ENCODE results near the gene SLC25A42.
"Not testable (repeated sequence)": the region's sequence is repeated elsewhere in the genome, so short reads cannot be mapped to it uniquely, and the experiment has no call there.

SLC25A42 gene

DNA sequence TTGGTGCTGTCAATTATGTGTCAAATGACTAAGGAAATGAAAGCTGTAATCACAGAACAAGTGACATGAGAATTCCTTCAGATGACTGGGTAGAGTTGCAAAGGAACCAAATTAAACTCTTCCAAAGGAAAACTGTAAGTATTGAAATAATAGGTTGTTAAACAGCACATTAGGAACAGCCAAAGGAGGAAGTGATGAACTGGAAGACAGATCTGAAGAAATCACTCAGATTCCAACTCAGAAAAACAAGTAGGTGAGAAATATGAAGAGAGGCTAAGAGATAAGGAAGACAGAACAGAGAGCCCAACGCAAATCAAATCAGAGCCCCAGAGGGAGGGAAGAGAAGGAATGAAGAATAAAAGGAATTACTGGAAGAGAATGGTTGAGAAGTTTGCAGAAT, 59.1 kb downstream of the SLC25A42 start:
- no peak overlapping the region for H3K4me3 ChIP-seq (ENCODE audit: low read length)
- TF ChIP-seq, protein P1, sequence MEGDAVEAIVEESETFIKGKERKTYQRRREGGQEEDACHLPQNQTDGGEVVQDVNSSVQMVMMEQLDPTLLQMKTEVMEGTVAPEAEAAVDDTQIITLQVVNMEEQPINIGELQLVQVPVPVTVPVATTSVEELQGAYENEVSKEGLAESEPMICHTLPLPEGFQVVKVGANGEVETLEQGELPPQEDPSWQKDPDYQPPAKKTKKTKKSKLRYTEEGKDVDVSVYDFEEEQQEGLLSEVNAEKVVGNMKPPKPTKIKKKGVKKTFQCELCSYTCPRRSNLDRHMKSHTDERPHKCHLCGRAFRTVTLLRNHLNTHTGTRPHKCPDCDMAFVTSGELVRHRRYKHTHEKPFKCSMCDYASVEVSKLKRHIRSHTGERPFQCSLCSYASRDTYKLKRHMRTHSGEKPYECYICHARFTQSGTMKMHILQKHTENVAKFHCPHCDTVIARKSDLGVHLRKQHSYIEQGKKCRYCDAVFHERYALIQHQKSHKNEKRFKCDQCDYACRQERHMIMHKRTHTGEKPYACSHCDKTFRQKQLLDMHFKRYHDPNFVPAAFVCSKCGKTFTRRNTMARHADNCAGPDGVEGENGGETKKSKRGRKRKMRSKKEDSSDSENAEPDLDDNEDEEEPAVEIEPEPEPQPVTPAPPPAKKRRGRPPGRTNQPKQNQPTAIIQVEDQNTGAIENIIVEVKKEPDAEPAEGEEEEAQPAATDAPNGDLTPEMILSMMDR (IDR thresholded peaks at IDR 0.05; ENCODE audit: insufficient read depth, low read depth, low read length, missing control alignments): no peak
- no peak for DNase-seq (ENCODE audit: low read depth)

DNA sequence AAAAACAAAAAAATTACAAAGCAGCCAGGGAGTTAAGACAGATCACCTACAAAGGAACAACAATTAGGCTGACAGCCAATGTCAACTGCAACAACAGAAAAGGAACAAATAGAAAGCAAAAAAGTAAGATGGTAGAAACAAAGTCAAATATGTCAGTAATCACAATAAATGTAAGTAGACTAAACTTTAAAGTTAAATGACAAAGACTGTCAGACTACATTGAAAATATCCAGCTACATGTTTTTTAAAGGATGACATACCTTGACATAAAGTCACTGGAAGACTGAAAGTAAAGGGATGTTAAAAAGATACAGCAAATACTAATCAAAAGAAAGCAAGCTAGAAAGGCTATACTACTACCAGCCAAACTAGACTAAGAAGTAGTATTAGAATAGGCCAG, 59.6 kb downstream of the SLC25A42 start:
- TF ChIP-seq, protein P1 (IDR thresholded peaks at IDR 0.05; ENCODE audit: insufficient read depth, low read depth, low read length, missing control alignments): no peak
- DNase-seq (ENCODE audit: low read depth): no peak
- no peak overlapping the region for H3K4me3 ChIP-seq (ENCODE audit: low read length)

DNA sequence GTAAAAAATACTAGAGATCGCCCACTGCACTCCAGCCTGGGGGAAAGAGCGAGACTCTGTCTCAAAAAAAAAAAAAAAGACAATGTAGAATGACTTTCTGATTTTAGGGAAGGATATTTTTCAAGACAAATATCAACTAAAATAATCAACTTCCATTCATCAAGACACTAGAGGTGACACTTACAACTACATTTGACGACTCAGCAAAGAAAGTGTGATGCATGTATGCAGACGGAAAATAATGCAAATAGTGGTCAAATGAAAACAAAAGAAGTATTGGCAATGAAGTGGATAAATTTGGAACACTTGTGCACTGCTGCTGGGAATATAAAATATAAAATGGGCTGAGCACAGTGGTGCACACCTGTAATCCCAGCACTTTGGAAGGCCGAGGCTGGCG, 62.3 kb downstream of the SLC25A42 start:
- no peak for DNase-seq (ENCODE audit: low read depth)
- H3K4me3 ChIP-seq (ENCODE audit: low read length): no peak overlapping the region
- TF ChIP-seq, protein P1 (IDR thresholded peaks at IDR 0.05; ENCODE audit: insufficient read depth, low read depth, low read length, missing control alignments): no peak

DNA sequence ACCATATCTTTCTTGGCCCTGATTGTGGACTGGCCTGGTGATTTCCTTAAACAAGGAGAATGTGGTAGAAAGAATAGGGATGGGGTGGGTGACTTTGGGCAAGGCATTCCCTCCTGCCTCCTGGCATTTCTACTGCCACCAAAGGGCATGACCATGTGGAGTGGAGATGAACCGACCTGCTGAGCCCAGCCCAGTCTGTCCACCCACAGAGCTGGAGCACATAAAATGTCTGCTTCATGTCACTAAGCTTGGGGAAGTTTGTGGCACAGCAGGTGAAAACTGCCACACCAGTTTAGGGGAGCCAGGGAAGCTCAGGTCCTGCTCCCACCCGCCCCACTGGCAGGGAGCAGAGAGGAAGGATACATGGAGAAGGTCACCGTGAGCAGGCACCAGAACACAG, 68.2 kb downstream of the SLC25A42 start:
- no peak for DNase-seq (ENCODE audit: low read depth)
- H3K4me3 ChIP-seq (ENCODE audit: low read length): no peak overlapping the region
- TF ChIP-seq, protein P1 (IDR thresholded peaks at IDR 0.05; ENCODE audit: insufficient read depth, low read depth, low read length, missing control alignments): no peak

DNA sequence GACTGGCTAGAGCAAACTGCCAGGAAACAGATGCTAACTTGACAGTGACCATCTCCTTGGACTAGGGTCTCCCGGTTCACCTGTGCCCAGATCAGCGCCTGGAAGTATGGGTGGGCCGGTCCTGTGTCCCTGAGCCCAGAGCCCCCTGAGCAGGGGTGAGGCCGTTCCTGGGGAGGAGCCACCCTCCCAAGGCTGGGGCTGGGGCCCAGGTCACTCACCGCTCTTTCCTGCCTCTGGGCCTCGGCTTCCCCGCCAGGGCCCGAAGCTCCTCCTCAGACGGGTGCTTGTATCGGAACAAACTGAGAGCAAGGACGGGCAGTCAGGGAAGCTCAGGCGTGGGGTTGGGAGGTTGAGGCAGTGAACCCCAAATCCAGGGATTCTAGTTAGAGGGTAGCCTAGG, 69.1 kb downstream of the SLC25A42 start:
- H3K4me3 ChIP-seq (ENCODE audit: low read length): no peak overlapping the region
- TF ChIP-seq, protein P1 (IDR thresholded peaks at IDR 0.05; ENCODE audit: insufficient read depth, low read depth, low read length, missing control alignments): no peak
- no peak for DNase-seq (ENCODE audit: low read depth)

DNA sequence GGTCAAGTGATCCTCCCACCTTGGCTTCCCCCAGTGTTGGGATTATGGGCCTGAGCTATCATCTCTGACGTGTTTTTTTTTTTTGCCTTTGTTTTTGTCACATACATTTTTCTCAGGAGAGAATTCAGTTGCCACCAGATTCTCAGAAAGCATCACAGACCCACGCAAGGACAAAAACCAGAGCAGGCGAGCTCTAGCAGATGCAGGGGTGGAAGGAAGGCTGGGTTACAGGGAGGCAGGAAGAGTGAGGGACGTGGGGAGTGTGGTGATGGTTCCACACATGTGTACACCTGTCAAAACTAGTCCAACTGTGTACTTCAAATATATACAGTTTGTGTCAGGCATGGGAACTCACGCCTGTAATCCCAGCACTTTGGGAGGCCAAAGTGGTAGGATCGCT, 70.2 kb downstream of the SLC25A42 start:
- no peak overlapping the region for H3K4me3 ChIP-seq (ENCODE audit: low read length)
- TF ChIP-seq, protein P1 (IDR thresholded peaks at IDR 0.05; ENCODE audit: insufficient read depth, low read depth, low read length, missing control alignments): no peak
- DNase-seq (ENCODE audit: low read depth): no peak

DNA sequence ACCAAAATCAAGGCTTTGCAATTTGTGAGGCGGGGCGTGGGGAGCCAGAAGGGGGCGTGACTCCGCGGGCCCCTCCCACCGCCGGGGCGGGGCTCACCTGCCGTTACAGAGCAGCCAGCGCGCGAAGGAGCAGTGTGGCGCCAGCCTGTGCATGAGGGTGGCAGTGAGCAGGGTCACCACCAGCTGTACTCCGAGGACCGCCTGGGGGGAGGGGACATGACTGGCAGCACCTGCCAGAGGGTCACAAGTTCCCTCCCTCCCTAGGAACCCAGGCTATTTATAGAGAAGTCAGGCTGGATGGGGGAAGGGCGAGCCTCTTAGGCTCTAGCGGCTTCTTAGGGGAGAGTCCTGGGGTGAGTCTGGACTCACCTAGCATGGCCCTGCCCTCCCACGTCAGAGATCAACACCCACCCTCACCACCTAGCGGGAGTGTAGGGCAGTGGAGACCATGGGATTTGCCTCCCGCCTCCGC, 70.9 kb downstream of the SLC25A42 start:
- no peak for DNase-seq (ENCODE audit: low read depth)
- TF ChIP-seq, protein P1 (IDR thresholded peaks at IDR 0.05; ENCODE audit: insufficient read depth, low read depth, low read length, missing control alignments): no peak
- no peak overlapping the region for H3K4me3 ChIP-seq (ENCODE audit: low read length)

DNA sequence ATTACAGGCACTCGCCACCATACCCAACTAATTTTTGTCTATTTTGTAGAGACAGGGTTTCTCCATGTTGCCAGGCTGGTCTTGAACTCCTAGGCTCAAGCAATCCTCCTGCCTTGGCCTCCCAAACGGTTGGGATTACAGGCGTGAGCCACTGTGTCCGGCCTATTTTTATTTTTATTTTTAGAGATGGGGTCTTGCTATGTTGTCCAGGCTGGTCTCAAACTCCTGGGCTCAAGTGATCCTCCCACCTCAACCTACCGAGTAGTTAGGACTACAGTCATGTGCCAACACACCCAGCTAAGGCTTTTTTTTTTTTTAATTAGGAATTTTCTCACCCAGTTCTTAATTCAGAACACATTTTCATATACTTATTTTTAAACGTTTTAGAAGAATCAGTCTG, 71.9 kb downstream of the SLC25A42 start:
- not testable (repeated sequence) for H3K4me3 ChIP-seq (ENCODE audit: low read length)

More for the DNA sequence above, 71.9 kb downstream of the SLC25A42 start:
- DNase-seq (ENCODE audit: low read depth): not testable (repeated sequence)
